ENCODE measurements around the gene NKD1.

Gene NKD1

GRCh38 chr16:50607447-50607846 lies 59.3 kb downstream of the NKD1 start:
- H3K4me3 ChIP-seq (ENCODE audit: low read length), result no peak overlapping the region
- no peak for TF ChIP-seq CTCF (IDR thresholded peaks at IDR 0.05; ENCODE audit: insufficient read depth, low read depth, low read length, missing control alignments)
- DNase-seq (ENCODE audit: low read depth), result no peak

DNA sequence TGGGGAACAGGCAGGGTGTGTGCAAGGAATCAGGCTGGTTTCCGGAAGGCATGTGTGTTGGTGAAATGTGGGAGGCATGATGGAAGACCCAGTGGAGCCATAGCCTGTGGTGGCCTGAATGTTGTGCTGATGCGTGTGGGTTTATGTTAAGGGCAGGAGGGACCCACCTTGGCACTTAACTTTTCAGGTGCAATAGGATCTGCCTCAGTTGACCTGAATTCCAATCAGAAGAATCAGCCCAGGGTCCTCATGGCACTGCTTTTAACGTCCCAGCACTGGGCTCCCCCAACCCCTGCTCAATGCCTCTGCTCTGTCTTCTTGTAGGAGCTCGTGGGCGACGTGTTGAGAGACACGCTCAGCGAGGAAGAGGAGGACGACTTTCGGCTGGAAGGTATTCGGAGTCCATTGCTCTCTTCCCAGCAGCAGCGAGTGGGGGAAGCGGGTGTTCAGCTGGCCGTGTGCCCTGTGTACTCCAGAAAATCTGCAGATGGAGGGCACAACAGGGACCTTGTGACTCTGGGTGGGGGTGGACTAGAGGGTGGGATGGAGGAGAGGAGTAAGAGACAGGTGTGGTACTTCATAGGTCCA lies 59.9 kb downstream of the NKD1 start:
- no peak for TF ChIP-seq CTCF (IDR thresholded peaks at IDR 0.05; ENCODE audit: insufficient read depth, low read depth, low read length, missing control alignments)
- no peak for DNase-seq (ENCODE audit: low read depth)
- no peak overlapping the region for H3K4me3 ChIP-seq (ENCODE audit: low read length)

DNA sequence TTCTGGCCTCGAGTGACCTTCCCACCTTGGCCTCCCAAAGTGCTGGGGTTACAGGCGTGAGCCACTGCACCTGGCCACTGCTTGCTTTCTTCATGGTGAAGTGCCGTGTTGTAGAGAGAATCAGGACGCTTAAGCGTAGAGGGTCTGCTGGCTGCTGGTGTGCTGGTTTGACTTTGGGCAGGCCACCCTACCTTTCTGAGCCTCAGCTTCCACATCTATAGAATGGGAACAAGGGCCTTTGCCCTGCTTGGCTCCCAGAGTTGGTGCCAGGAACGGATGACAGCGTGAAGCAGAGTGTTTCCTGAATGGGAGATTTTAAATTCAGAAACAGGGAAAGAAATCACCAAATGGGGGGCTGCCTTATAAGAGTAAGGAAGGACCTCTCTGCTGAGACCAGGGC lies 60.9 kb downstream of the NKD1 start:
- no peak for TF ChIP-seq CTCF (IDR thresholded peaks at IDR 0.05; ENCODE audit: insufficient read depth, low read depth, low read length, missing control alignments)
- DNase-seq (ENCODE audit: low read depth), result no peak
- no peak overlapping the region for H3K4me3 ChIP-seq (ENCODE audit: low read length)

DNA sequence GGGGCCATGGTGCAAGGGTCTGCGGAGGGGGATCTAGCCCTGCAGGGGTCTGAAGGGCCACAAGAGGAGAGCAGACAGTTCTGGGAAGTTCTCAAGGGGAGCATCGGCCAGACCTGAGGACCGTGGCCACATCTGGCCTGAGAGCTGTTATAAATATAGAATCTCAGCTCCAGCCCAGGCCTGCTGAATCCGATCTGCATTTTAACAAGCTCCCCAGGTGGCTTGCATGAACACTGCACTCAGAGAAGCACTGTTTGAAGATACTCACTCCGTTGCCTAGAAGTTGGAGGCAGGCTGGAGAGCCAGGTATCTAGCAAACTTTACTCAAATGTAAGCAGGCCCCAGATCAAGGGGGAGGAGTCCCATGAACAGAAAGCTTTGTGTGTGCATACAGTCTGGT lies 61.3 kb downstream of the NKD1 start:
- H3K4me3 ChIP-seq (ENCODE audit: low read length), result no peak overlapping the region
- no peak for DNase-seq (ENCODE audit: low read depth)
- TF ChIP-seq CTCF (IDR thresholded peaks at IDR 0.05; ENCODE audit: insufficient read depth, low read depth, low read length, missing control alignments), result no peak

DNA sequence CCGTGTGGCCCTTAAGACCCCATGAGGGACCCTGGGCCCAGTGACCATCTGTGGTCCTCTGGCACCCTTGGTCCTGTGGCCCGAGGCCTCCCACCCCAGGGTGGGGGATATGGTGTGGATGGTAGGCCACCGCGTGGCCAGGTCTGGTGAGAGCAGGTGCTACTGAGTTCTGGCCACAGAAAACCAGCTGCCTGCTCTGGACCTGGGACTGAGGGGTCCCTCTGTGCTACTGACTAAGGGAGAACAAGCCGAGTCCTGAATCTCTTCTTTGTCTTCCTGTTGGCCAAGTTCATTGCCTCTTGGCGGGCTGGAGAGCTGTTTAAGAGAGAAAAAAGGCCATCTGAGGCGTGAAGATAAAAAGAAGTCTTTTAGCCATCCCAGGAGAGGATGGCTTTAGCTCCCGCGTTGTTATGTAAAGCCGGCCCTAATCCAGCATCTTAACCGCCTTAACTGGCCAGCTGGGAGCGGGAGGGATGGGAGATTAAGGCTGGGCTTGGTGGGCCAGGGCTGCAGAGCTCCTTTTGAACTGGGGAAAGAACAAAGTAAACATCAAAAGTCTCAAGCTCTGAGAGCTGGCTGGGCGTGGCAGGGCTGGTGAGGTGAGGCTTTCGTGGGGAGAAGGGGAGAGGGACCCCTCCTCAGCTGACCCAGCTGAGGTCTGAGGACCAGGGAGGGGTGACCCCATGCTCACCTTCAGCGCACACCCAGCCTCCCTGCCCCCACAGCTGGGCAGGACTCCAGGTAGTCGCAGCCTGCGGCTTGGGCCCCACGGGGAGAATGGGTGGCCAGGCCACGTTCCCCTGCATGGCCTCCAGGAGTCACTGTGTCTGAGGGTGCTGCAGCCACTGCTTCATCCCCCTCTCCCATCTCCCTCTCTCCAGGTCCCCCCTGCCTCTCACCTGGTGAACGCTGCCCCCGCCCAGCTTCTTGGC lies 62.4 kb downstream of the NKD1 start:
- TF ChIP-seq CTCF (IDR thresholded peaks at IDR 0.05; ENCODE audit: insufficient read depth, low read depth, low read length, missing control alignments), result no peak
- no peak overlapping the region for H3K4me3 ChIP-seq (ENCODE audit: low read length)
- no peak for DNase-seq (ENCODE audit: low read depth)

DNA sequence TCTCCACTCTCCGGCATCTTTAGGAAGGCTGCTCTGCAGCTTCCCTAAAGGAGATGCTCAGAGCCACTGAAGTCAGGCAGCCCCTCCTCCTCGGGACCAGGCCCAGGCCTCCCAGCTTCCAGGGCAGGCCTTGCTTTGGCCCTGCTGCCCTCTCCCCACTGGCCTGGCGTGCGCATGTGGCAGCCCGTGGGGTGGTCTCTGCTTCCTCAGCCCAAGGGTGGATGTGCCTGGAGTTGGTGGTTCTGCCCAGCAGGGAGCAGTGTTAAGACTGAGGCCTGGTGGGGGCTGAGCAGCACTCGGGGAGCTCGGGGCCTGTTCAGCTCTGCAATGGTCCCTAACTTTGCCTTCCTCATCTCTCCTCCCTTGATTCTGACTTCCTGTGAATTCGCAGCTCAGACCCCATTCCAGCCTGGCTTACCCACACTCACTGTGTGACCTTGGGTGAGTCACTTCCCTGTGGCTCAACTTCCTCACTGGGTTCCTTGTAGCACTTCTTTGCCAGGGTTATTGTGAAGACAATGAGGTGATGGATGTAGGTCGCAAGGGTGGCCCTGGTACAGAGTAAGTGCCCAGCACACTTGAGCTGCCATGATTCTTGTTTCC lies 63.2 kb downstream of the NKD1 start:
- peak; percentile 32 for DNase-seq (ENCODE audit: low read depth)
- TF ChIP-seq CTCF (IDR thresholded peaks at IDR 0.05; ENCODE audit: insufficient read depth, low read depth, low read length, missing control alignments), result no peak
- H3K4me3 ChIP-seq (ENCODE audit: low read length), result no peak overlapping the region

Measured in epithelial cell of esophagus (primary cell).